A673 (cell line): ENCODE results near the gene ZNF552.

Experiments
- EZH2 ChIP-seq: fragments of 200-600 bp; sonication (generic); IDR thresholded peaks from 2 replicates; pipeline ENCODE4 v1.6.1; 2017; ENCODE audit warnings: borderline replicate concordance, low read depth, mild to moderate bottlenecking, mixed read lengths, antibody characterized with exemption, low read length; ENCODE audit not compliant: poor library complexity, severe bottlenecking
- TF ChIP-seq, protein P1 (sequence below): fragments of 300-800, 200-600 bp; sonication (generic); conservative IDR thresholded peaks from 2 replicates; pipeline ENCODE4 v1.5.1; 2017; ENCODE audit warnings: low read depth, mild to moderate bottlenecking, antibody characterized with exemption, low read length, moderate library complexity, mixed read lengths

DNA sequence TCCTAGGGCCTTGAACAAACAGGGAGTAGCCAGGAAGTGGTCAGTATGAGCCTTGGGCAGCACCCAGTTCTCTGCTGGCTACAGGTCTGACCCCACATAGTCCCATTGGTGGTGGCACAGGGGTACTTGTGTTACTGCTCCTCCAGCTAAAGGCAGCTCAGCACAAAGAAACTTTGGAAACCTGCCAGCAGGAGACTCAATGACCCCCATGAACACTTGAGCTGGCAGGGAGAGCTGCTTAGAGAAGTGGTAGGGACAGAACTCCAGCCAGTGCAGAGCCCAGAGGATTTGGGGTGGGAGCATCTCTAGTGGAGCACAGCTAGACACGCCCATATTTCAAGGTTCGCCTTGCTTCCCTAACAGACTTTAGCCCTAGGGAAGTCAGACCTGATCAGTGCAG, 55.6 kb downstream of the ZNF552 start:
- TF ChIP-seq, protein P1, sequence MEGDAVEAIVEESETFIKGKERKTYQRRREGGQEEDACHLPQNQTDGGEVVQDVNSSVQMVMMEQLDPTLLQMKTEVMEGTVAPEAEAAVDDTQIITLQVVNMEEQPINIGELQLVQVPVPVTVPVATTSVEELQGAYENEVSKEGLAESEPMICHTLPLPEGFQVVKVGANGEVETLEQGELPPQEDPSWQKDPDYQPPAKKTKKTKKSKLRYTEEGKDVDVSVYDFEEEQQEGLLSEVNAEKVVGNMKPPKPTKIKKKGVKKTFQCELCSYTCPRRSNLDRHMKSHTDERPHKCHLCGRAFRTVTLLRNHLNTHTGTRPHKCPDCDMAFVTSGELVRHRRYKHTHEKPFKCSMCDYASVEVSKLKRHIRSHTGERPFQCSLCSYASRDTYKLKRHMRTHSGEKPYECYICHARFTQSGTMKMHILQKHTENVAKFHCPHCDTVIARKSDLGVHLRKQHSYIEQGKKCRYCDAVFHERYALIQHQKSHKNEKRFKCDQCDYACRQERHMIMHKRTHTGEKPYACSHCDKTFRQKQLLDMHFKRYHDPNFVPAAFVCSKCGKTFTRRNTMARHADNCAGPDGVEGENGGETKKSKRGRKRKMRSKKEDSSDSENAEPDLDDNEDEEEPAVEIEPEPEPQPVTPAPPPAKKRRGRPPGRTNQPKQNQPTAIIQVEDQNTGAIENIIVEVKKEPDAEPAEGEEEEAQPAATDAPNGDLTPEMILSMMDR, result no peak
- no peak for TF ChIP-seq EZH2
